ENCODE results near the gene CGNL1. TPM values are rescaled to one million over a fixed set of nuclear protein-coding genes. Genes with fewer than 3 reads are reported as not detected.

CGNL1 gene
- total RNA-seq, 2 donors from 2014 or later = 3.9 to 4.7 TPM

GRCh38 chr15:57352535-57353316 lies 23.6 kb upstream of the CGNL1 start:
- Histone ChIP-seq H3K4me1 (no peaks in the 10 kb centered on the region), H3K27ac (no peak overlapping the region), H3K9me3 (no peaks in the 10 kb centered on the region), H3K9ac (ENCODE audit: low read depth in 2 of 2, low read length in 2 of 2) (no peak overlapping the region), H3K27me3 (no peaks in the 10 kb centered on the region), H3K4me3 (no peak overlapping the region), H3K36me3 (no peaks in the 10 kb centered on the region)
- intact Hi-C loops (cut with DNase I) = no loop called here
- TF ChIP-seq, protein P1, sequence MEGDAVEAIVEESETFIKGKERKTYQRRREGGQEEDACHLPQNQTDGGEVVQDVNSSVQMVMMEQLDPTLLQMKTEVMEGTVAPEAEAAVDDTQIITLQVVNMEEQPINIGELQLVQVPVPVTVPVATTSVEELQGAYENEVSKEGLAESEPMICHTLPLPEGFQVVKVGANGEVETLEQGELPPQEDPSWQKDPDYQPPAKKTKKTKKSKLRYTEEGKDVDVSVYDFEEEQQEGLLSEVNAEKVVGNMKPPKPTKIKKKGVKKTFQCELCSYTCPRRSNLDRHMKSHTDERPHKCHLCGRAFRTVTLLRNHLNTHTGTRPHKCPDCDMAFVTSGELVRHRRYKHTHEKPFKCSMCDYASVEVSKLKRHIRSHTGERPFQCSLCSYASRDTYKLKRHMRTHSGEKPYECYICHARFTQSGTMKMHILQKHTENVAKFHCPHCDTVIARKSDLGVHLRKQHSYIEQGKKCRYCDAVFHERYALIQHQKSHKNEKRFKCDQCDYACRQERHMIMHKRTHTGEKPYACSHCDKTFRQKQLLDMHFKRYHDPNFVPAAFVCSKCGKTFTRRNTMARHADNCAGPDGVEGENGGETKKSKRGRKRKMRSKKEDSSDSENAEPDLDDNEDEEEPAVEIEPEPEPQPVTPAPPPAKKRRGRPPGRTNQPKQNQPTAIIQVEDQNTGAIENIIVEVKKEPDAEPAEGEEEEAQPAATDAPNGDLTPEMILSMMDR (IDR thresholded peaks at IDR 0.05) = no peak
- no peak for DNase-seq

GRCh38 chr15:57353317-57353804 lies 22.9 kb upstream of the CGNL1 start:
- DNase-seq = no peak
- Histone ChIP-seq H3K4me3 (no peak overlapping the region), H3K9ac (ENCODE audit: low read depth in 2 of 2, low read length in 2 of 2) (no peak overlapping the region), H3K27ac (no peak overlapping the region), H3K9me3 (no peaks in the 10 kb centered on the region), H3K36me3 (no peaks in the 10 kb centered on the region), H3K4me1 (no peaks in the 10 kb centered on the region), H3K27me3 (no peaks in the 10 kb centered on the region)
- intact Hi-C loops (cut with DNase I) = no loop called here
- TF ChIP-seq, protein P1 (IDR thresholded peaks at IDR 0.05) = no peak

- H3K27ac ChIP-seq = no peak overlapping the region
- no peak for DNase-seq
- no peaks in the 10 kb centered on the region for H3K9me3 ChIP-seq
- no peaks in the 10 kb centered on the region for H3K36me3 ChIP-seq
- TF ChIP-seq, protein P1 (IDR thresholded peaks at IDR 0.05) = no peak
- H3K27me3 ChIP-seq = no peaks in the 10 kb centered on the region
- no peaks in the 10 kb centered on the region for H3K4me1 ChIP-seq
- intact Hi-C loops (cut with DNase I) = no loop called here
- H3K9ac ChIP-seq (ENCODE audit: low read depth in 2 of 2, low read length in 2 of 2) = no peak overlapping the region
- no peak overlapping the region for H3K4me3 ChIP-seq
Measured at GRCh38 chr15:57354436-57355123, 21.7 kb upstream of the CGNL1 start.

DNA sequence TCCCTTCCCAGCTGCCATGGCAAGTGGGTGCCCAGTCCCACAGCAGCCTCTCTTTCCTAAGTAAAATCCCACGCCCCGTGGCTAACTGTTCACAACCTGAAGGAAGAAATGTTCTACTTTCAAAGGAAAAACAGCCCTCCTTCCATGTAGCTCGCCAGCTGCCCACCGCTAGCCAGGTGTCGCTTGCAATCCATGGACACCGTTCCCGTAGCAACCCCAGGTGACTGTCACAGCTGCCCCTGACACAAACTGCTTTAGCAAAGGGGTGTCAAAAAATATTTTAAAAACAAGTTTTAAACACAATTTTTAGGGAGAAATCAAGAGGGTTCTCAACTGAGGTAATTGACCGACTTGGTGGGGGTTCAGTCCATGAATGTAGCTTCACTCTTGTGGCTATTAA lies 21.0 kb upstream of the CGNL1 start:
- Histone ChIP-seq H3K27ac (no peak overlapping the region), H3K4me1 (no peaks in the 10 kb centered on the region), H3K9ac (ENCODE audit: low read depth in 2 of 2, low read length in 2 of 2) (no peak overlapping the region), H3K27me3 (no peaks in the 10 kb centered on the region), H3K9me3 (no peaks in the 10 kb centered on the region), H3K4me3 (no peak overlapping the region), H3K36me3 (no peaks in the 10 kb centered on the region)
- intact Hi-C loops (cut with DNase I) = no loop called here
- TF ChIP-seq, protein P1 (IDR thresholded peaks at IDR 0.05) = no peak
- DNase-seq = no peak

- intact Hi-C loops (cut with DNase I) = no loop called here
- no peaks in the 10 kb centered on the region for H3K27me3 ChIP-seq
- H3K9ac ChIP-seq (ENCODE audit: low read depth in 2 of 2, low read length in 2 of 2) = no peak overlapping the region
- no peaks in the 10 kb centered on the region for H3K36me3 ChIP-seq
- TF ChIP-seq, protein P1 (IDR thresholded peaks at IDR 0.05) = no peak
- no peak overlapping the region for H3K27ac ChIP-seq
- no peaks in the 10 kb centered on the region for H3K4me1 ChIP-seq
- H3K4me3 ChIP-seq = no peak overlapping the region
- DNase-seq = no peak
- H3K9me3 ChIP-seq = no peaks in the 10 kb centered on the region
Measured at GRCh38 chr15:57356178-57356577, 20.1 kb upstream of the CGNL1 start.

All from colonic mucosa (tissue), 4 donors.